Caco-2 (cell line): ENCODE measurements around the gene IGDCC3. TPM values are rescaled to one million over a fixed set of nuclear protein-coding genes. Genes with fewer than 3 reads are reported as not detected.

Source experiments
- BruUV-seq: library from RNA; stranded (reverse); fragments of 400-500 nt; replicated peaks from 2 replicates; lab custom pipeline; 2021; lab: Mats Ljungman, UMichigan
- CTCF ChIA-PET: fragments of 300-600 bp; sonication (Branson Sonifier 250); formaldehyde crosslinking; loops from one replicate; lab custom pipeline; 2022; ENCODE audit warnings: antibody characterized with exemption; lab: Charles Lee
- POLR2A ChIA-PET: fragments of 300-600 bp; sonication (Branson Sonifier 250); formaldehyde crosslinking; loops from one replicate; lab custom pipeline; 2022; ENCODE audit warnings: antibody characterized with exemption; lab: Charles Lee
- DNase-seq, 2 experiments: peaks; one replicate each; pipeline versions ENCODE4 v3.0.0 to v3.0.0-alpha.2; 2020 to 2022
- H3K27me3 ChIP-seq: replicated peaks from 2 replicates; pipeline ENCODE4 v1.6.0; 2011; ENCODE audit warnings: low read length; ENCODE audit not compliant: control insufficient read depth, insufficient read depth
- H3K36me3 ChIP-seq: 2 replicates; pipeline ENCODE4 v1.5.1; 2011; ENCODE audit warnings: low read length; ENCODE audit not compliant: control insufficient read depth, insufficient read depth
- H3K4me1 ChIP-seq: fragments of 250-450 bp; sonication (Bioruptor Pico); 2 replicates; pipeline ENCODE4 v1.5.1; 2020; ENCODE audit warnings: mild to moderate bottlenecking
- H3K4me3 ChIP-seq: 2 replicates; pipeline ENCODE4 v1.5.1; 2011; ENCODE audit warnings: low read depth, mild to moderate bottlenecking, control low read depth, low read length
- H3K9me3 ChIP-seq: fragments of 250-450 bp; sonication (Bioruptor Pico); 2 replicates; pipeline ENCODE4 v1.5.1; 2020; ENCODE audit warnings: mild to moderate bottlenecking, moderate library complexity
- H3K27ac Mint-ChIP-seq: one replicate; pipeline ENCODE4 v1.8.0; 2022; ENCODE audit warnings: mixed read lengths; ENCODE audit not compliant: unreplicated experiment
- H3K27me3 Mint-ChIP-seq: one replicate; pipeline ENCODE4 v1.8.0; 2022; ENCODE audit warnings: mixed read lengths; ENCODE audit not compliant: insufficient read depth, unreplicated experiment
- H3K36me3 Mint-ChIP-seq: one replicate; pipeline ENCODE4 v1.8.0; 2022; ENCODE audit warnings: mild to moderate bottlenecking, mixed read lengths; ENCODE audit not compliant: insufficient read depth, unreplicated experiment
- H3K4me1 Mint-ChIP-seq: one replicate; pipeline ENCODE4 v1.8.0; 2022; ENCODE audit warnings: low read depth, mixed read lengths; ENCODE audit not compliant: unreplicated experiment
- H3K4me3 Mint-ChIP-seq: one replicate; pipeline ENCODE4 v1.8.0; 2022; ENCODE audit warnings: mild to moderate bottlenecking, moderate library complexity, mixed read lengths; ENCODE audit not compliant: unreplicated experiment
- H3K9me3 Mint-ChIP-seq: one replicate; pipeline ENCODE4 v1.8.0; 2022; ENCODE audit warnings: mixed read lengths; ENCODE audit not compliant: unreplicated experiment
- intact Hi-C: fragments of 100-400 bp; cut with micrococcal nuclease; formaldehyde crosslinking; loops from one replicate; pipeline ENCODE4 v1.10.0; 2022; ENCODE audit not compliant: unreplicated experiment
- total RNA-seq: library from RNA; stranded (reverse); gene quantifications from 2 replicates; pipeline ENCODE4 v1.2.3, GENCODE V29; 2022
- TF ChIP-seq, protein P1 (sequence below), 2 experiments: fragments of 200-600 bp in 1 of 2; IDR thresholded peaks; 1 replicate in 1 of 2; 2 replicates in 1 of 2; pipeline versions ENCODE4 v1.5.1 to v1.8.0; 2011 to 2022; ENCODE audit warnings: antibody characterized with exemption in 1 of 2, control low read depth in 1 of 2, inconsistent platforms in 1 of 2, low read depth in 1 of 2, low read length in 1 of 2, mild to moderate bottlenecking in 1 of 2, moderate library complexity in 1 of 2; ENCODE audit not compliant: insufficient read depth in 1 of 2, severe bottlenecking in 1 of 2, unreplicated experiment in 1 of 2

IGDCC3 gene
- total RNA-seq, 1 experiment from 2014 or later, result 51.2 TPM

DNA sequence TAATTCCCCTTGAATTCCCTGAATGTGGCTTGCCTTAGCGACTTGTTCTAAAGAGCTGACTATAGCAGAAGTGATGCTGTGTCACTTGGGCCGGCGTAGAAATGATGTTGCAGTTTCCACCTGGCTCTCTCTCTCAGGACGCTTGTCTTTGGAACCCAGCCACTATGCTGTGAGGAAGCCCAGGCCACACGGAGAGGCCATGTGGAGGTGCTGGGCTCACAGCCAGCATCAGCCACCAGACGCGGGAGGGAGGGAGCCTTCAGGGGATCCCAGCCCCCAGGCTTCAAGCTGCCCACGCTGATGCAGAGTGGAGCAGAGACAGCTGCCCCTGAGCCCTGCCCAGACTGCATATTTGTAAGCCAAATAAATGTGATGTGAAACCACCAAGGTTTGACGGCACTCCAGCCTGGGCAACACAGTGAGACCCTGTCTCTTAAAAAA is 54.7 kb downstream of the IGDCC3 start:
- Histone ChIP-seq H3K27me3 (no peaks in the 10 kb centered on the region), H3K4me1 (no peaks in the 10 kb centered on the region), H3K4me3 (no peak overlapping the region), H3K36me3 (no peaks in the 10 kb centered on the region), H3K9me3 (no peaks in the 10 kb centered on the region)
- H3K36me3 Mint-ChIP-seq, result peaks cover 15% of the 10 kb centered on the region
- no peaks in the 10 kb centered on the region for H3K9me3 Mint-ChIP-seq
- H3K4me1 Mint-ChIP-seq, result no peaks in the 10 kb centered on the region
- TF ChIP-seq, protein P1, sequence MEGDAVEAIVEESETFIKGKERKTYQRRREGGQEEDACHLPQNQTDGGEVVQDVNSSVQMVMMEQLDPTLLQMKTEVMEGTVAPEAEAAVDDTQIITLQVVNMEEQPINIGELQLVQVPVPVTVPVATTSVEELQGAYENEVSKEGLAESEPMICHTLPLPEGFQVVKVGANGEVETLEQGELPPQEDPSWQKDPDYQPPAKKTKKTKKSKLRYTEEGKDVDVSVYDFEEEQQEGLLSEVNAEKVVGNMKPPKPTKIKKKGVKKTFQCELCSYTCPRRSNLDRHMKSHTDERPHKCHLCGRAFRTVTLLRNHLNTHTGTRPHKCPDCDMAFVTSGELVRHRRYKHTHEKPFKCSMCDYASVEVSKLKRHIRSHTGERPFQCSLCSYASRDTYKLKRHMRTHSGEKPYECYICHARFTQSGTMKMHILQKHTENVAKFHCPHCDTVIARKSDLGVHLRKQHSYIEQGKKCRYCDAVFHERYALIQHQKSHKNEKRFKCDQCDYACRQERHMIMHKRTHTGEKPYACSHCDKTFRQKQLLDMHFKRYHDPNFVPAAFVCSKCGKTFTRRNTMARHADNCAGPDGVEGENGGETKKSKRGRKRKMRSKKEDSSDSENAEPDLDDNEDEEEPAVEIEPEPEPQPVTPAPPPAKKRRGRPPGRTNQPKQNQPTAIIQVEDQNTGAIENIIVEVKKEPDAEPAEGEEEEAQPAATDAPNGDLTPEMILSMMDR (IDR thresholded peaks at IDR 0.05; ENCODE audit: insufficient read depth in 1 of 2, low read depth in 1 of 2, low read length in 1 of 2, severe bottlenecking in 1 of 2, unreplicated experiment in 1 of 2), result no peak
- no peak overlapping the region for H3K4me3 Mint-ChIP-seq
- H3K27me3 Mint-ChIP-seq, result no peaks in the 10 kb centered on the region
- intact Hi-C loops, result no loop called here
- H3K27ac Mint-ChIP-seq, result no peak overlapping the region
- BruUV-seq, result no TSS peak
- DNase-seq, result no peak
- ChIA-PET POLR2A (no interaction called here), CTCF (interaction anchor here (3.8 kb wide), 1 partner anchor 62 kb away, joined by 20 read pairs; no protein-coding TSS in a partner anchor)

DNA sequence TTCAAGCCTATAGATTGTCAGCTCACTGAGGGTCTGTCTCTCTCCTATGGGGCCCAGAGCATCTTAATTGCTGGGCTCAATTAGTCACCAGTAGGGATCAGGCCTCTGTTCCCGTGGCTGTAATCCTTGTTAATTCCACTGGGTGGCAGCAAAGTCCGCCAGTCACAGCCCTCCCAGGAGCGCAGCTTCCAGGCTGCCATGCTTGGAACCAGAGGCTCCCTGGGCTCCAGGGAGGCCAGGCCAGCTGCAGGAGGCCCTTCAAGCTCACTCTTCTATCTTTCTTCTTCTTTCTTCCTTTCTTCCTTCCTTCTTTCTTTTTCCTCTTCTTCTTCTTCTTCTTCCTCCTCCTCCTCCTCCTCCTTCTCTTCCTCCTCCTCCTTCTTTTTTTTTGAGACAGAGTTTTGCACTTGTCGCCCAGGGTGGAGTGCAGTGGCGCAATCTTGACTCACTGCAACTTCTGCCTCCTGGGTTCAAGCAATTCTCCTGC is 58.9 kb downstream of the IGDCC3 start:
- Histone ChIP-seq H3K9me3 (no peaks in the 10 kb centered on the region), H3K4me1 (no peaks in the 10 kb centered on the region), H3K4me3 (no peak overlapping the region), H3K36me3 (no peaks in the 10 kb centered on the region), H3K27me3 (no peaks in the 10 kb centered on the region)
- Mint-ChIP-seq H3K36me3 (peaks cover 4% of the 10 kb centered on the region), H3K9me3 (no peaks in the 10 kb centered on the region), H3K4me3 (no peak overlapping the region), H3K27ac (no peak overlapping the region), H3K4me1 (no peaks in the 10 kb centered on the region), H3K27me3 (no peaks in the 10 kb centered on the region)
- no TSS peak for BruUV-seq
- intact Hi-C loops, result loop anchor here (1.0 to 2.0 kb wide), 3 partner anchors 36 to 81 kb away; no protein-coding TSS in a partner anchor
- peak; percentile 78 to 87 for DNase-seq
- POLR2A ChIA-PET, result interaction anchor here (1.4 kb wide), 1 partner anchor 14 kb away, joined by 7 read pairs; the partner anchor contains the start of gene RNU5B-1
- CTCF ChIA-PET, result interaction anchor here (0.5 to 1.2 kb wide), 7 partner anchors 22 to 194 kb away, joined by 3 to 23 read pairs (median 4); no protein-coding TSS in a partner anchor
- TF ChIP-seq, protein P1 (IDR thresholded peaks at IDR 0.05; ENCODE audit: insufficient read depth in 1 of 2, low read depth in 1 of 2, low read length in 1 of 2, severe bottlenecking in 1 of 2, unreplicated experiment in 1 of 2), result peak; percentile 71 to 91

DNA sequence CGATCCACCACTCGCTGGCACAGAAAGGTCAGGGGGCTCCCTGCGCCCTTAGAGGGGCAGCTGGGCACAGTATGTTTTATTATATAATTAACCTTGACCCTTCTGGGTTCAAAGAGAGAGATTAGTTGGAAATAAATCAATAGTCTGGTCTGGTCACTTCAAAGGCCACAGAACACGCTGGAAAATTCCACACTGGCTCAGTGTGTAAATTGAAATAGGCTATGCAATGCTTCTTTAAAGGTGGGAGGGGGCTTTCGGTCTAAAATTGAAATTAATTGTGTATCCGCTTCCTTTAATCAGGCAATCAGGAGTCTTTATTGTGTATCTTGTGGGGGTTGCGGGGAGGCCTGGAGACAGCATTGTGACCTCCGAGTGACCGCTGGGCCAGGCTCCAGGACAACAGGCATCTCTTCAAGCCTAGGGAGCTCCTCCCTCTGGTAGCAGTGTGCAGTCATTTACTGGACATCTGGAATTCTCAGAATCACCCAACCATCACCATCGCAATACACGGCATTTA is 65.3 kb downstream of the IGDCC3 start:
- H3K4me3 Mint-ChIP-seq, result no peak overlapping the region
- Histone ChIP-seq H3K9me3 (no peaks in the 10 kb centered on the region), H3K27me3 (no peaks in the 10 kb centered on the region), H3K4me1 (no peaks in the 10 kb centered on the region), H3K4me3 (no peak overlapping the region), H3K36me3 (no peaks in the 10 kb centered on the region)
- BruUV-seq, result no TSS peak
- H3K27me3 Mint-ChIP-seq, result no peaks in the 10 kb centered on the region
- H3K9me3 Mint-ChIP-seq, result no peaks in the 10 kb centered on the region
- TF ChIP-seq, protein P1 (IDR thresholded peaks at IDR 0.05; ENCODE audit: insufficient read depth in 1 of 2, low read depth in 1 of 2, low read length in 1 of 2, severe bottlenecking in 1 of 2, unreplicated experiment in 1 of 2), result no peak
- intact Hi-C loops, result no loop called here
- H3K4me1 Mint-ChIP-seq, result no peaks in the 10 kb centered on the region
- H3K27ac Mint-ChIP-seq, result no peak overlapping the region
- no peak for DNase-seq
- H3K36me3 Mint-ChIP-seq, result no peaks in the 10 kb centered on the region
- POLR2A ChIA-PET, result interaction anchor here (1.7 kb wide), 1 partner anchor 8 kb away, joined by 12 read pairs; the partner anchor contains the start of gene RNU5B-1
- CTCF ChIA-PET, result interaction anchor here (0.6 to 0.8 kb wide), 2 partner anchors 73 to 591 kb away, joined by 3 to 4 read pairs; no protein-coding TSS in a partner anchor
